ENCODE data around the gene NXT1. TPM values are rescaled to one million over a fixed set of nuclear protein-coding genes. Genes with fewer than 3 reads are reported as not detected.

NXT1 gene
- total and polyA plus RNA-seq, 2 experiments from 2014 or later: 30.2 to 34.4 TPM

GRCh38 chr20:23369072-23369823, 18.7 kb downstream of the NXT1 start:
- H3K27ac Mint-ChIP-seq: no peak overlapping the region
- Histone ChIP-seq H3K79me2 (replicated peaks; ENCODE audit: insufficient read depth) (peaks cover 40% of the 10 kb centered on the region), H3F3A (replicated peaks; ENCODE audit: low read depth) (no peaks in the 10 kb centered on the region)

More at GRCh38 chr20:23369072-23369823, 18.7 kb downstream of the NXT1 start:
- Mint-ChIP-seq H3K4me3 (no peak overlapping the region), H3K9me3 (no peaks in the 10 kb centered on the region), H3K27me3 (ENCODE audit: insufficient read depth, low read depth, poor library complexity) (peaks cover 10% of the 10 kb centered on the region), H3K36me3 (ENCODE audit: low read depth) (peaks cover 67% of the 10 kb centered on the region), H3K4me1 (peaks cover 14% of the 10 kb centered on the region)
- Histone ChIP-seq H3K27me3 (ENCODE audit: insufficient read depth) (no peaks in the 10 kb centered on the region), H3K4me1 (ENCODE audit: insufficient read depth) (peaks cover 4% of the 10 kb centered on the region; the same call in 1 of the 2 replicates), H3K4me2 (no peak overlapping the region), H4K20me1 (replicated peaks; ENCODE audit: insufficient read depth) (peaks cover 28% of the 10 kb centered on the region), H3K4me3 (no peak overlapping the region), H2AFZ (no peak overlapping the region), H3K36me3 (ENCODE audit: insufficient read depth) (peaks cover 14% of the 10 kb centered on the region; the same call in 1 of the 2 replicates), H3K9me2 (ENCODE audit: insufficient read depth) (no peaks in the 10 kb centered on the region), H3K27ac (ENCODE audit: low read depth) (no peak overlapping the region)
- DNase-seq (ENCODE audit: low spot score) (no peak), ATAC-seq (no peak)
- TF ChIP-seq REST (IDR thresholded peaks at IDR 0.05; ENCODE audit: unreplicated experiment): no peak
- no peak for TF ChIP-seq ZNF114 (CRISPR knock-in tag; IDR thresholded peaks at IDR 0.05)
- TF ChIP-seq CTCF (conservative IDR thresholded peaks at IDR 0.05; ENCODE audit: low read depth in 2 of 2): no peak
- TF ChIP-seq ETS1 (IDR thresholded peaks at IDR 0.05): no peak
- TF ChIP-seq ZNF462 (CRISPR knock-in tag; IDR thresholded peaks at IDR 0.05): no peak
- no peak for TF ChIP-seq EZH2 (IDR thresholded peaks at IDR 0.05; ENCODE audit: low read depth, unreplicated experiment)
- no peak for TF ChIP-seq JUNB (IDR thresholded peaks at IDR 0.05; ENCODE audit: unreplicated experiment)
- TF ChIP-seq NANOG (IDR thresholded peaks at IDR 0.05; ENCODE audit: borderline replicate concordance): no peak
- TF ChIP-seq CREB1 (CRISPR knock-in tag; IDR thresholded peaks at IDR 0.05; ENCODE audit: low read depth): no peak
- TF ChIP-seq ZNF331 (CRISPR knock-in tag; IDR thresholded peaks at IDR 0.05; ENCODE audit: low read depth): no peak
- no peak for TF ChIP-seq POLR2AphosphoS5 (IDR thresholded peaks at IDR 0.05; ENCODE audit: low read depth)
- TF ChIP-seq EZH2phosphoT487 (IDR thresholded peaks at IDR 0.05; ENCODE audit: unreplicated experiment): no peak
- no peak for TF ChIP-seq STAT1 (IDR thresholded peaks at IDR 0.05; ENCODE audit: unreplicated experiment)

All from GM23338 (cell line).